Raji (cell line): Measurements from ENCODE around the gene SOCS3.

ENCODE experiments used
- POLR2A ChIP-seq: IDR thresholded peaks from 2 replicates; pipeline ENCODE4 v1.6.1; 2011; ENCODE audit warnings: low read depth, low read length, control low read depth; ENCODE audit not compliant: insufficient read depth

SOCS3 gene

DNA sequence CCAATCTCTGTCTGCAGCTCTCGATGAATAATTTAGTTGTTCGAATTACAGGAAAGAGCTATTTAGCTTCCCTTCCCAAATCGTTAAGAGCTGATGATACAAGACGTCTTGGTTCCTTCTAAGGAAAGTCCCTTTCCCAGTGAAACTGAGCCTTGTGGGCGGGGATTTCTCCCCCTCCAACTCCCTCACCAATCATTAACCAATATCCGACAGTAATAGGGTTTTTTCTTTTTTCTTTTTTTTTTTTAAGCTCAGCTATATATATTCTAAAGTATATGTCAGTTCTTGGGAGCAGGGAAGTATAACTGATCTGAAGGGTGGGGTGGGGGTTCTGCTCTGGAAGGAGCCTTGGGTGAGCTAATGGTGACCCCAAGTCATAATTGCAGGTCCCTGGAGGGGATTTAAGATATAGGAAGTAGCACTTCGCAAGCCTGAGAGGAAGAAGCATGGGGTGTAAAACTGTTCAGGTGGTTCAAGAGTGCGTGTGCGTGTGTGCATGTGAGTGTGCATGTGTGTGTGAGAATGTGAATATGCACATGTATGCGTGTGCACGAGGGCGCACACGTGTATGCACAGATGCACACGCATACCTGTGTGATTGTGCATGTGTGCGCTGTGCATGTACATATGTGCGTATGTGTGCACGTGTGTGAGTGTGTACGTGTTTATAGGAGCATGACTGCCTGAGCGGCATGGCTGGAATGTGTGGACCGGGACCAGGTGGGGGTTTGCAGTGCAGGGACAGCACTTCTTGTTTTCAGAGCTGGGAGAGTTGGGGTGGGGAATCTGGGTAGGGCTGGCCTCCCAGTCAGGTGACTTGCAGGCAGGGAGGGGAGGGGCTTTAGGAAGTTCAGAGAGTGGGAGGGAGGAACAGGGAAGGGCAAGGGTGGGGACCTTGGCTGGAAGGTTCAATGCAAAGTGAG, 42.7 kb downstream of the SOCS3 start:
- no peak for TF ChIP-seq POLR2A

DNA sequence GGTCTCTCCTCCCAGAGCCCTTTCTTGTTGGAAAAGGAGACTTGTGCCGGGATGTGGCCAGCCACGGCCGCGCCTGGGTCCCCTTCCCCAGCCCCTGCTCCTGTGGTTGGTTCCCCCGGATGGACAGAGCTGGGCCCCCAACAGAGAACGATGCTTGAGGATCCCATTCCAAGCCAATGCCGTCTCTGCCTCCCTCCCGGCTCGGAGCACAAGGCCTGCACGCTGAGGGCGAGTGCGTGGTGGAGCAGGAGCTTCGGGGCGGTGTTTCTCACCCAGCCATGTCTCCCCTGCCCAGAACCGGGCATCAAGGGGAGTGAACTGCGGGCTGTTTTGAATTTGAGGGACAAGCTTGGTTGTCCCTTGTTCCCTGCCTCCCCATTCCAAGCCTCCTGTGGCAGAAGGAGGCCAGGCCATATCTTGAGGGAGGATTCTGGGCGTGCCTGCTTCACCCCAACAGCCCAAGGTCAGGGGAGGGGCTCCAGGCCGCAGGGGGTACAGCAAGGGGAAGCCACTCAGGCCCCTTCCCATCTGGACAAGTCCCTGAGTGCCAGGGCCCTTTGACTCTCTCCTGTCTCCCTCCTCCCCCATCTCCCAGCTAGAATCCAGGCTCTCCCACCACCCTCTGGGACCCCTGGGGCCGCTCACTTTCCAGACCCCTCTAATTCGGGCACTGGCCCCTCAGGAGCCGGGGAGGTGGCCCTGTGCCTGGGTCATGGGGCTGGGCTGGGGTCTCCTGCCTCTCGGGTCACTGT, 43.6 kb downstream of the SOCS3 start:
- no peak for TF ChIP-seq POLR2A

DNA sequence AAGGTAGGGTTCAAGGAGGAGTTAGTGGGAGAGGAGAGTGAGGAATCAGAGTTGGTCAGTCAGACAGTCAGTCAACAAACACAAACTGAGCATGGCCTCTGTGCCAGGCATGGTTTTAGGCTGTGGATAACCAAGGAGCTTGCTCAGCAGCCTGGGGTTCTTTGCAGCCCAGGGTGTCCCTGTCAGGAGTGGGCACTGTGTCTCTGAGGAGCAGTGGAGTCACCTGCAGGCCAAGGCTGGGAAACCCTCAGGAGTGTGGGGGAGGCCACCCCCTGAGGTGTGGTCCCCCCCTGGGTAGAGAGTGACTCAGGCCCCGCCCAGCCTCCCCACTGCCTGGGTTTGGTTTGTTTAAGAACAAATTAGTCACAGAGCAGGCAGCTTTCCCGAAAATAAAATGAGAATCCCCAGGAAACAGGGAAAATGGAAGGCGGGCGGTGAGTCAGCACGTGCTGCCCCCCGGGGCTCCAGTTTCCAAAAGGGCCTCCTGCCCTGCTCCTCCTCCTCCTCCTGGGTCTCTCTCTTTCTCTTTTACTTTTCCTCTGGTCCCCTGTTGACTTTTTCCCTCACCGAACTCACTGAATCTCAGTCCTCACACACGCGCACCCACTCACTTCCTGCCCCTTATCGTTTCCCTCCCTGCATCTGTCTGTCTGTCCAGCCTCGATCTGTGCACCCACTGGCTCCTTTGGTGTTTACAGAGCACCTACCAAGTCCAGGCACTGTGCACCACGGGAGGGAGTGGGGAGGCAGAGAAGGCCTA, 44.3 kb downstream of the SOCS3 start:
- no peak for TF ChIP-seq POLR2A

DNA sequence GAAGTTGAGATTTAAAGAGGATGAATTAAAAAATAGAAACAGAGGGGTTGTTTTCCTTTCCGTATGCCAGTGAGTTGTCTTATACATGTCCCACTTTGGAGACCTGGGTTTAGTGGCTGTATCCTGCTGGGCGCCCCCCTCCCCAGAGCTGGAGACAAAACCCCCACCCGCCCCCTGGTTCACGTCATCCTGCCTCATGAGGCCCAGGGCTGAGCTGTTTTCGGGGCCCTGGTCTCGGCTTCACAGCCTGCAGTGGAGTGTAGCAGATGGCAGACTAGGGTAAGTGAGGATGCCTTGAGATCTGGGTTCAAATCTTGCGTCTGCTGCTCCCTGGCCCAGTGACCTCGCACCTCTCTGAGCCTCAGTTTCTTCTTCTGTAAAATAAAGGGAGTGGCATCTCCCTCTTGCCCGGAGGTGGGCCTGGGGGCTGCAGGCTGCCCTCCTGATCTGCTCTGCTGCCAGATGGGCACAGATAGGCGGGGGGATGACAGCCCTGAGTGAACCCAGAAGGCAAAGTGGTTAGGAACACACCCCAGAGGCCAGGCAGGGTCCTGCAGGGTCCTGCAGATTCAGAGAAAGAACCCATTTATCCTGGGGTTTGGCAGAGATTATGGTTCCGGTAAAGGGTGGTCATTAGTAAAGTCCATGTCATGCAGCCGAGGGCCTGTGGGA, 45.1 kb downstream of the SOCS3 start:
- TF ChIP-seq POLR2A: no peak

DNA sequence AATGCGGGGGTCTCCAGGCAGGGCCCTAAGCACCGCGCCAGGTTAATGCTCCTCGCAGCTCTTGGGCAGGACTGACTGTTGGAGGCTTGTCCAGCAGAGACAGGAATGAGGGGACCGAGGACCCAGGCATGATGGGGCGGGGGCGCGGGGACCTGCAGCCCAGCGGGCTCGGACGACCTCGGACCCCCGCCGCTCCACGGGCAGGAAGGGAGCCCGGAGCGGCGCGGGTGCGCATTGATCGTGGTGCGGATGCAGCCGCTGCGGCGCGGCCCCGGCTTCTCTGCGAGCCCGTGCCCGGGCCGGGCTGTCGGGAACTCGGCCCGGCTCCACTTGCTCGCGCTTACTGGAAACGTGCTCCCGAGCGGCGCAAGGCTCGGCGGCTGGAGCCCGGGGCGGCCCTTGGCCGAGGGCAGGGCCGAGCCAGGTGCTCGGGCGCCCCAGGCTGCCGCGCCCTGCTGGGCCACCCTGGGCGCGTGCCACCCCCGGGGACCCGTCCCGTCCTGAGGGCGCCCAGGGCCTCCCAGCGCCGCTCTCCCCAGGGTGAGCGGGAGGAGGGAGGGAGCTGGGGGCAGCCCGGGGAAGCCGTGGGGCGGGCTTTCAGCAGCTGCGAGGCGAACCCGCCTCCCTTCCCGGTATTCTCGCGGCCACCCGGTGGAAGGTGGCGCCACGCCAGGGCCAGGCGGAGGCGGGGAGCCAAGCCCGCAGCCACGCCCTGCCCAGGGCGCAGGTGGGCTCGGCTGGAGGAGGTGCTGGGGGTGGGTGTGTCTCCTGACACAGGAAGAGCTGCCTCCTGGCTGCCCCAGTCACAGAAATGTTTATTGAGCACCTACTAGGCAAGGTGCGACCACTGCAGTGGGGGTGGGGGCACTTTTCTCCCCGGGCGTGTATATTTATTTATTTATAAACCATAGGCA, 45.9 kb downstream of the SOCS3 start:
- no peak for TF ChIP-seq POLR2A

DNA sequence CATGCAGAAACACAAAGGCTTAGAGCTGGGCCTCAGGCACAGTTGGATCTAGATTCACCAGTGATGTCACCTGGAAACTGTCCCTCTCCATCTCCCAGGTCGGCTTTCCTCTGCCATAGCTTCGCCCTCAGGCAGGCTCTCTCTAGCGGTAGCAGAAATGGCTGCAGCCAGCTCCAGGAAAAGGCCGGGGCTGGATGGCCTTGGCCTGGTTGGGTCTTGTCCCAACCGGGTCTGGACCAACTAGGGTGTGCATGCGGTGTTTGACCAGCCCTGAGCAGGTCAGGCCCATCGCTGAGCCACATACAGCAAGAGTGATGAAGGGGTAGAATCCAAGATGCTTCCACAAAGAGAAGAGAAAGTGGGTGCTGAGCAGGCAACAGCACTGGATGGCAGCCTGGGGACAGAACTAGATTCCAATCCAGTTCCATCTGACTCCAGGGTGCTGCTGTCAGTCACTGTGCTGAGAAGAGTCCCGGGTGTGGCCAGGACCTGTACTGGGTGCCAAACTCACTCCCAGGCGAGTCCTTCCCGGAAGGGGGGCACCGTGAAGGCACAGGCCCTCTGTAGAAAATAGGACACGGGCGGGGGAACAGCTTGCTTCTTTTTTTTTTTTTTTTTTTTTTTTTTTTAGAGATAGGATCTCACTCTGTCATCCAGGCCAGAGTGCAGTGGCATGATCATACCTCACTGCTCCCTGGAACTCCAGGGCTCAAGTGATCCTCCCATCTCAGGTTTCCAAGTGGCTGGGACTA, 51.8 kb downstream of the SOCS3 start:
- no peak for TF ChIP-seq POLR2A

DNA sequence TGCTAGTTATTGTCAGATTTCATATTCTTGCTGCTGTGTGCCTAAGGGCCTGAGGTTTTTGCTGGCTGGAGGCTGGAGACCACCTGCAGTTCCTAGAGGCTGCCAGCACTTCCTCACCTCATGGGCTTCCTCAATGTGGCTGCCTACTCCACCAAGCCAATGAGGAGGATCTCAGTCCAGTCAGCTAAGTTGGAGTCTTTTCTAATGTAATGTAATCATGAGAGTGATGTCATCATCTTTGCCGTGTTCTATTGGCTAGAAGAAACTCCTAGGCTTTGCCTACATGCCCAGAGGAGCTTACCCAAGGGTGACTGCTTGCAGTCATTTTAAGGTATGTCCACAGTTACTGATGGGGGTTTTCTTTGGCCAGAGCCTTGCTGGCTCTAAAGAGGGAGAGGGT, 53.0 kb downstream of the SOCS3 start:
- TF ChIP-seq POLR2A: no peak
